HUES64 (cell line): Measurements from ENCODE around the gene TIMM23.
"Not testable (repeated sequence)": the region's sequence is repeated elsewhere in the genome, so short reads cannot be mapped to it uniquely, and the experiment has no call there.

Experiments used
- H3K27ac ChIP-seq: 2 replicates; pipeline ENCODE4 v1.7.0; 2013; ENCODE audit warnings: low read depth, low read length, inconsistent platforms
- H3K27me3 ChIP-seq: 2 replicates; pipeline ENCODE4 v1.6.1; 2013; ENCODE audit warnings: mild to moderate bottlenecking, low read length; ENCODE audit not compliant: insufficient read depth
- H3K36me3 ChIP-seq: 2 replicates; pipeline ENCODE4 v1.6.1; 2013; ENCODE audit warnings: mild to moderate bottlenecking, low read length; ENCODE audit not compliant: insufficient read depth
- H3K4me1 ChIP-seq: 2 replicates; pipeline ENCODE4 v1.6.1; 2013; ENCODE audit warnings: mild to moderate bottlenecking, low read length, moderate library complexity; ENCODE audit not compliant: insufficient read depth
- H3K4me3 ChIP-seq: 2 replicates; pipeline ENCODE4 v1.5.1; 2013; ENCODE audit warnings: mild to moderate bottlenecking, low read length, moderate library complexity
- H3K9ac ChIP-seq: 2 replicates; pipeline ENCODE4 v1.6.1; 2013; ENCODE audit warnings: mild to moderate bottlenecking, low read depth, low read length
- H3K9me3 ChIP-seq: 2 replicates; pipeline ENCODE4 v1.6.1; 2013; ENCODE audit warnings: low read depth, low read length; ENCODE audit not compliant: insufficient read depth
- WGBS: fragments of 150-250, 120-280 bp; methylation state at CpG from one replicate; pipeline ENCODE4 v1.1.7; 2013; ENCODE audit warnings: missing lambda C conversion rate; 5-methylcytosine and 5-hydroxymethylcytosine counted together

Gene TIMM23

DNA sequence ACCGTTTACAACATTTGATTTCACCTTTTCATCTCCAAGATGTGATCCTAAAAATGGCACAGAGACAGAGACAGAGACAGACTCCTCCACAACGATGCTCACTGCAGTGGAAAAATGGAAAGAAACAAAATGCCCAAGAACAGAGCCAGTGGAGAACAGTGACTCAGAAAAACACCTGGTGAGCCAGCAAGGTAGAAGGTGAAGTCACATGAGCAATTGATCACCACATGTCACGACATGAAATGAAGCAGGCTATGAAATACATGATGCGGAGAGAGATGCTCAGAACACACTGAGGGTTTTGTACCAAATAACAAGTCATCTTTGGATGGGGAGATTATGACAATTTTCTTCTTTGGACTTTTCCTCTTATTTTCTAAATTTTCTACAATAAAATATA is 70.2 kb downstream of the TIMM23 start:
- no peaks in the 10 kb centered on the region for H3K36me3 ChIP-seq
- H3K4me1 ChIP-seq = no peaks in the 10 kb centered on the region
- no peak overlapping the region for H3K4me3 ChIP-seq
- no peaks in the 10 kb centered on the region for H3K27me3 ChIP-seq
- H3K9me3 ChIP-seq = no peaks in the 10 kb centered on the region
- H3K9ac ChIP-seq = no peak overlapping the region
- H3K27ac ChIP-seq = no peak overlapping the region
- 83% methylated on average over 4 of the region's 4 CpGs for WGBS

DNA sequence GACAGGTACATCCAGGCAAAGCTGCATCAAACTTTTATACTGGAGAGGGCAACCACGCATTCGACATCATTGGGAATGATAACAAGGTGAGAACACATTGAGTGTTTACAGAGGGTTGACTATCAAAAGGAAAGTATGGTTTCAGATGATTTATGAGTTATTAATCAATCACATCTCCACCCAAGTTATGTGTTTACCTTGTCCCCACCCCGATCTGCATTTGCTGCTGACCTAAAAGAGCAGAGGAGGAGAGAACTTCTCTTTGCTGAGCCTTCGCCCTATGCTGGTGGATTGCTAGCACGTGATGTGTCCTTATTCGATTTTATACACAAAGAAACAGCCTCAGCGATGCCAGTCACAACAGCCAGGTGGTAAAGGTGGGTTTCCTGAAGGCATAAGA is 74.0 kb downstream of the TIMM23 start, which contains the start of gene MSMB:
Gene MSMB, minus strand, starts transcription at position 9 of the 400 bp plus-strand sequence. CDS start 32 bp downstream, outside the sequence.
- Histone ChIP-seq H3K4me3 (no peak within 1 kb of the TSS), H3K27ac (no peak within 1 kb of the TSS), H3K36me3 (no peaks in the 10 kb centered on the region), H3K27me3 (no peaks in the 10 kb centered on the region), H3K4me1 (no peaks in the 10 kb centered on the region), H3K9ac (no peak within 1 kb of the TSS), H3K9me3 (no peaks in the 10 kb centered on the region)
- WGBS = 94% methylated on average over 7 of the region's 7 CpGs

DNA sequence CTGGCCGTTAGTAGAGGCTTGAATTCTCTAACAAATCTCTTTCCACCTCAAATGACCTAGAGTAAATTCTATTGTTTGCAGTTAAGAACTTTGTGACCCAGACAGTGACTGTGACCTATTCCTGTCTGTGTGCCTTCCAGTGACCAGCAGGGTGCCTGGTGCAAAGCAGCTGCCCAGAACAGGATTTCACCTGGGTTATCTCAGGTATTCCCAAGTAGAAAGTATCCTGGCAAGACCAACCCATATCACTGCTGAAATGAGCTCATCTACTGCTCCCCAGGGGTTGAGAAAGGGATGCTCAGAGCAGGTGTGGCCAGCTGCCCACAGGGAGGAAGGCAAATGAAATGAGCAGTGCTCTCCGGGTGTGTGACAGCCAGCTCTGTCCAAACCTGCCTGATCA is 75.9 kb downstream of the TIMM23 start:
- Histone ChIP-seq H3K9ac (no peak overlapping the region), H3K9me3 (no peaks in the 10 kb centered on the region), H3K4me1 (peaks cover 15% of the 10 kb centered on the region), H3K27me3 (no peaks in the 10 kb centered on the region), H3K27ac (no peak overlapping the region), H3K36me3 (no peaks in the 10 kb centered on the region), H3K4me3 (no peak overlapping the region)
- 77% methylated on average over 2 of the region's 2 CpGs for WGBS

DNA sequence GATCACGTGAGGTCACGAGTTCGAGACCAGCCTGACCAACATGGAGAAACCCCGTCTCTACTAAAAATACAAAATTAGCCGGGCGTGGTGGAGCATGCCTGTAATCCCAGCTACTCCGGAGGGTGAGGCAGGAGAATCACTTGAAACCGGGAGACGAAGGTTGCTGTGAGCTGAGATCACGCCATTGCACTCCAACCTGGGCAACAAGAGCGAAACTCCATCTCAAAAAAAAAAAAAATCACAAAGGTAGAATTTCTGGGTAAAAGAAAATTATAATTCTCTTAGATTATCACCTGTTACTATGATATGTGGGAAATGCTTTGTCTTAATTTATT is 77.2 kb downstream of the TIMM23 start:
- H3K27ac ChIP-seq, H3K9ac ChIP-seq: not testable (repeated sequence)
- WGBS = 96% methylated on average over 10 of the region's 11 CpGs

DNA sequence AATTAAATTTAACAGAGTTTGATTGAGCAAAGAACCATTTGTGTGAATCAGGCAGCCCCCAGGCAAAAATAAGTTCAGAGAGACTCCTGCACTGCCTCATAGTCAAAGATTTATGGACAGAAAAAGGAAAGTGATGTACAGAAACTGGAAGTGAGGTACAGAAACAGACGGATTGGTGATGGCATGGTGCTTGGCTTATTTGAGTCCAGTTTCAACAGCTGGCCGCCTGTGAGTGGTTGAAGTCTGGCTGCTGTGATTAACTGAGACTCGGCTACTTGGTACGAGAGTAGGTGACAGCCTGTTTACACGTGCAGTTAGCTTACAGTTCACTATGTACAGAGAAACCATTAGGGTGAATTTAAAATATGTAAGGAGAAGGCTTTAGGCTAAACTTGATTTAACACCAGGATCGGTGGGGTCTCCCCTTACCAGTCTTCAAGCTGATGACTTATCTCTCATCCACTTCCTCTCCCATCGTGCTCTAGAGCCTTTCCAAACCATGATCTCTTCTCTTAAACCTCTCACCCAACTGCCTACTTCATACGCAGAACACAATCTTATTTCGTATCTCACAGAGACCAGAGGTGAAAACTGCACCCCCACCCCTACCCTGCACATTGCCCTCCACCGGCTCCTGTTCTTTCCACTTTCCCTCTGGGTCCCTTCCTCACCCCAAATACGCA is 78.8 kb downstream of the TIMM23 start:
- H3K36me3 ChIP-seq = no peaks in the 10 kb centered on the region
- H3K4me3 ChIP-seq = no peak overlapping the region
- peaks cover 30% of the 10 kb centered on the region for H3K4me1 ChIP-seq
- 84% methylated on average over 11 of the region's 11 CpGs for WGBS
- H3K27ac ChIP-seq = no peak overlapping the region
- no peaks in the 10 kb centered on the region for H3K9me3 ChIP-seq
- H3K27me3 ChIP-seq = no peaks in the 10 kb centered on the region
- H3K9ac ChIP-seq = no peak overlapping the region

More for the DNA sequence above, 77.2 kb downstream of the TIMM23 start:
- not testable (repeated sequence) for H3K9me3 ChIP-seq, H3K36me3 ChIP-seq, H3K4me3 ChIP-seq, H3K27me3 ChIP-seq
- H3K4me1 ChIP-seq = peaks cover 27% of the 10 kb centered on the region

DNA sequence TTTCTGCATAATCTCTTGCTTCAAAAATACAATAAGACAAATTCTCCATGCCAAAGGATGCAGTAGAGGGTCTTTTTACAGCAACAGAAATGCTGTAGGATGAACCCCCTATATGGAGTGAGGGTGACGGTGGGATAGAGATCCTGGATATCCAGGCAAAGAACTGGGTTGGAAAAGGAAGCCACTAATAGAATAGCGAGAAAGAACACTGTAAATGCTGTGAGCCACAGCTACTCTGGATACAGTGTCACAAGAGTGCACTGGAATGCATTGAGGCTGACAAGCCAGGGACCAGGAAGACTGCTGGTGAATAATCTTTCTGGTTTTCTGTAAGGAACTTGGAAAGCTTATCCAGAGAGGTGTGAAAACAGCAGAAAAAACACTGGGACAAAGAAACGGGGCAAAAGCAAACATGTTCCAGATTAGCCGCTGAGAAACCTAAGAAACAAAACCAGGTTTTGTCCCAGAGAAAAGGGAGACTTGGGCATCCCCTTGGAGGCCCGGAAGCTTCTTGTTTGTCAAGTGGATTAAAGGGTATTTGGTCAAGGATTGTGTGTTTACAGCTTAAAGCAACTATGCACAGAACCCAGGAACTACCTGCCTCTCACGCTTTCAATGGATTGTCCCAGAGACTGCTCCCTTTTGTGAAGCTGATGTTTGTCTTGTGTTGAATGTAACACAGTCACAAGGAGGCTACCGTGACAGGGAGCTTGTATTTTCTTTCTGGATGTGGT is 79.9 kb downstream of the TIMM23 start:
- no peak overlapping the region for H3K4me3 ChIP-seq
- 70% methylated on average over 6 of the region's 7 CpGs for WGBS
- H3K4me1 ChIP-seq = peaks cover 30% of the 10 kb centered on the region
- no peaks in the 10 kb centered on the region for H3K36me3 ChIP-seq
- H3K27ac ChIP-seq = peak overlapping the region; percentile 16; the same call in 1 of the 2 replicates
- H3K27me3 ChIP-seq = no peaks in the 10 kb centered on the region
- no peaks in the 10 kb centered on the region for H3K9me3 ChIP-seq
- no peak overlapping the region for H3K9ac ChIP-seq

DNA sequence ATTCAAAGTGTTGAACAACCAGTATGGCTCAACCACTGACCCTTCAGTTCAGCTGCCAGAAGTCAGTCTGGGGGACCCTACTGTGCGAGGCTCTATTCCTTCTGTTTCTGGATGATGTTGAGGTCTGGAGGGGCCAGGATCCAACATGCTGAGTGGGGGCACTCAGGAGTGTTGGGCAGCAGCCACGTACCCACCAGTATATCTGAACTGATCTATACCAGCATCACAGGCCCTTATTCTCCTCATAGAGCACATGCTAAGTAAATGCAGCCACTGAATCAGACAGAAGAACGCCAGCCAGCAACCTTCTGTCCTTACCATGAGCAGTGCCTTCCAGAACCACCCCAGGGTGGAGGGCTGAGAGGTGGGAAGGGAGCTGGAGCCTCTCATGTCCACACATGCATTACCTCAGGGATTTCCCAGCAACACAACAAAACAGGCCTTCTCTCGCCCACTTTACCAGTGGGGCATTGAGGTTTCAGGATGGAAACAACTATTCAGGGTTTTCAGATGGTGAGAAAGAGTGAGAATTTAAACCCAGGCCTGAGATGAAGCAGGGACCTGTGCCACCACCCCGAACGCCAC is 80.6 kb downstream of the TIMM23 start:
- peaks cover 30% of the 10 kb centered on the region for H3K4me1 ChIP-seq
- WGBS = 94% methylated on average over 6 of the region's 6 CpGs

More for the DNA sequence above, 80.6 kb downstream of the TIMM23 start:
- H3K27me3 ChIP-seq = no peaks in the 10 kb centered on the region
- H3K36me3 ChIP-seq = no peaks in the 10 kb centered on the region
- no peaks in the 10 kb centered on the region for H3K9me3 ChIP-seq
- H3K27ac ChIP-seq = peak overlapping the region; percentile 33; the same call in 1 of the 2 replicates
- H3K4me3 ChIP-seq = no peak overlapping the region
- H3K9ac ChIP-seq = no peak overlapping the region
